Measurements from ENCODE around the gene GAS7. TPM values are rescaled to one million over a fixed set of nuclear protein-coding genes. Genes with fewer than 3 reads are reported as not detected.

The GAS7 gene
- 100 to 1,000 TPM in 1 of 5 donors, 10 to 100 TPM in 4; 24.5 to 185 (median 42.9) TPM for total RNA-seq
- polyA plus RNA-seq = 10 to 100 TPM in 1 of 3 donors, 1 to 10 TPM in 2; 4.1 to 21.2 (median 9.0) TPM
- long read RNA-seq, donor 1, full-length matches to known transcripts = 3 of 3 reads
- long read RNA-seq, donor 1, partial matches to known transcripts = 0 of 3 reads
- long read RNA-seq, donor 1, other reads (novel, unspliced or antisense) = 0 of 3 reads
- long read RNA-seq, donor 2, full-length matches to known transcripts = 3 of 3 reads
- long read RNA-seq, donor 2, partial matches to known transcripts = 0 of 3 reads
- long read RNA-seq, donor 2, other reads (novel, unspliced or antisense) = 0 of 3 reads
- long read RNA-seq, donor 3, full-length matches to known transcripts = 1 of 1 reads
- long read RNA-seq, donor 3, partial matches to known transcripts = 0 of 1 reads
- long read RNA-seq, donor 3, other reads (novel, unspliced or antisense) = 0 of 1 reads
- long read RNA-seq, donor 4, full-length matches to known transcripts = 1 of 1 reads
- long read RNA-seq, donor 4, partial matches to known transcripts = 0 of 1 reads
- long read RNA-seq, donor 4, other reads (novel, unspliced or antisense) = 0 of 1 reads
- long read RNA-seq, donor 5, full-length matches to known transcripts = 3 of 3 reads
- long read RNA-seq, donor 5, partial matches to known transcripts = 0 of 3 reads
- long read RNA-seq, donor 5, other reads (novel, unspliced or antisense) = 0 of 3 reads
- long read RNA-seq, donor 6, full-length matches to known transcripts = 6 of 6 reads
- long read RNA-seq, donor 6, partial matches to known transcripts = 0 of 6 reads
- long read RNA-seq, donor 6, other reads (novel, unspliced or antisense) = 0 of 6 reads
- long read RNA-seq, donor 7, full-length matches to known transcripts = 5 of 5 reads
- long read RNA-seq, donor 7, partial matches to known transcripts = 0 of 5 reads
- long read RNA-seq, donor 7, other reads (novel, unspliced or antisense) = 0 of 5 reads
- long read RNA-seq, donor 8, partial matches to known transcripts = 0 of 3 reads
- long read RNA-seq, donor 8, other reads (novel, unspliced or antisense) = 0 of 3 reads
- long read RNA-seq, donor 9, partial matches to known transcripts = 0 of 1 reads
- long read RNA-seq, donor 9, other reads (novel, unspliced or antisense) = 0 of 1 reads
- long read RNA-seq, donor 10 = 0 reads

DNA sequence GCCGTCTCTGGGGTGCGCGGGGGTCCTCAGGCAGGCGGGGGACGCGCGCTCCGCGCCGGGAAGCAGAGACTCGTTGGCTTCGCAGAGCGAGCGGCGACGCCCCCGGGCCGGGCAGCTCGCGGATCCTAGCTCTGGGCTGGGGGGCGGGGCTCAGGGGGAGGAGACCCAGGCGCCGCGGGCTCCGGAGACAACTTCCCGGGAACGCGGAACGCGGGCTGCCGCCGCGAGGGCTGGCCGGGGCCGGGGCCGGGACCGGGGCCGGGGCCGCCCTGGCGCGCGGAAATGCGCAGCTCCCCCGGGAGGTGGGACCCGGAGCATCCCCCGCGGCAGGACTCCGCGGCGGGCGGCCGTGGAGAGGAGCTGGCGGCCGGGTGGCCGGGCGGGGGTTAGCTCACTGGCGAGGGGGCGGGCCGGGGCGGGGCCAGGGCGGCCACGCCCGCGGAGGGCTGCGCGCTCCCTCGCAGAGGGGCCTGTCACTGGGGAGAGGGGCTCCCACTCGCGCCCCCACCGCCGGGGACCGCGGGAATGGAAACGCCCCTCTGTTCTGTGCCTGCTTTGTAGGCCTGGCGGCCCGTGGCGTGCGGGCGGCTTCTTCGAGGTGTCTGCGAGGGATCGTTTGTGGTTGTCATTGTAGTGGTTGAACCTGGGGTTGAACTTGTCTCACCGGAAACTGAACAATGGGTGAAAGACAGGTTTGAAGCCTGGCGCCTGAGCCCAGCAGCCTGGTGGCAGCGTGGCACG is at the start of gene GAS7:
TSS of gene GAS7 (minus strand) at position 98 of the 741 bp plus-strand sequence.
- peaks cover 3 to 23% (median 9%) of the 10 kb centered on the region in 4 donors for H3K9me3 ChIP-seq
- peak within 1 kb of the TSS; percentile 56 to 76 (median 64) for H3K4me3 ChIP-seq
- peaks cover 0 to 49% (median 18%) of the 10 kb centered on the region in 3 donors for H3K27me3 ChIP-seq
- peak; percentile 38 to 88 for DNase-seq
- TF ChIP-seq, protein P1, sequence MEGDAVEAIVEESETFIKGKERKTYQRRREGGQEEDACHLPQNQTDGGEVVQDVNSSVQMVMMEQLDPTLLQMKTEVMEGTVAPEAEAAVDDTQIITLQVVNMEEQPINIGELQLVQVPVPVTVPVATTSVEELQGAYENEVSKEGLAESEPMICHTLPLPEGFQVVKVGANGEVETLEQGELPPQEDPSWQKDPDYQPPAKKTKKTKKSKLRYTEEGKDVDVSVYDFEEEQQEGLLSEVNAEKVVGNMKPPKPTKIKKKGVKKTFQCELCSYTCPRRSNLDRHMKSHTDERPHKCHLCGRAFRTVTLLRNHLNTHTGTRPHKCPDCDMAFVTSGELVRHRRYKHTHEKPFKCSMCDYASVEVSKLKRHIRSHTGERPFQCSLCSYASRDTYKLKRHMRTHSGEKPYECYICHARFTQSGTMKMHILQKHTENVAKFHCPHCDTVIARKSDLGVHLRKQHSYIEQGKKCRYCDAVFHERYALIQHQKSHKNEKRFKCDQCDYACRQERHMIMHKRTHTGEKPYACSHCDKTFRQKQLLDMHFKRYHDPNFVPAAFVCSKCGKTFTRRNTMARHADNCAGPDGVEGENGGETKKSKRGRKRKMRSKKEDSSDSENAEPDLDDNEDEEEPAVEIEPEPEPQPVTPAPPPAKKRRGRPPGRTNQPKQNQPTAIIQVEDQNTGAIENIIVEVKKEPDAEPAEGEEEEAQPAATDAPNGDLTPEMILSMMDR (IDR thresholded peaks at IDR 0.05) = no peak
- TF ChIP-seq EP300 (IDR thresholded peaks at IDR 0.05) = no peak
- no peaks in the 10 kb centered on the region for H3K36me3 ChIP-seq
- peaks cover 0 to 25% (median 12%) of the 10 kb centered on the region in 4 donors for H3K4me1 ChIP-seq
- intact Hi-C loops (cut with DNase I; ENCODE audit: low total_unique reads) = no loop called here
- 1 to 6% (median 4%) methylated on average over 33 to 82 of the region's 86 CpGs for WGBS, 5 donors
- peak within 1 kb of the TSS; percentile 26 to 79 (median 49) for H3K27ac ChIP-seq

DNA sequence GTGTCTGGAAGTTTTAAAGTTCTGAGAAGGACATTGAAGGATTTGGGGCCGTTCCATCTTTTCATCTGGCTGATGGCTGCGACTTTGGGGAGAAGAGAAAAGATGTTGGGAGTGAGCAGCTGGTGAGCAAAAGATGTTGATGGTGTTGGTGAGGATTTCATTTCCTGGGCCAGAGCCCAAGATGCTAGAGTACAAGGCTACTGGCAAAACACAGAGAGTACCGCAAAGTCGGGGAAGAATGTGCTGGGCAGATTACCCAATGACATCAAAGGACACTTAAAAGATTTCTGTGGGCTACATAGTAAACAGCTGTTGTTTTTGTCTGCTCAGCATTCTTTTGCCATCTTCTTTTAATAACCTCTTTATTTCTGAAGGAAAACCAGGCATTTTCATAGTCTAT is 49.4 kb upstream of the GAS7 start:
- H3K27me3 ChIP-seq = no peaks in the 10 kb centered on the region
- intact Hi-C loops (cut with DNase I; ENCODE audit: low total_unique reads) = no loop called here
- no peak overlapping the region for H3K27ac ChIP-seq
- H3K9me3 ChIP-seq = peaks cover 0 to 7% (median 0%) of the 10 kb centered on the region in 4 donors
- TF ChIP-seq, protein P1 (IDR thresholded peaks at IDR 0.05) = no peak
- TF ChIP-seq EP300 (IDR thresholded peaks at IDR 0.05) (no peak), POLR2A (IDR thresholded peaks at IDR 0.05) (no peak), POLR2AphosphoS5 (IDR thresholded peaks at IDR 0.05) (no peak)
- no peaks in the 10 kb centered on the region for H3K4me1 ChIP-seq
- no peak for DNase-seq
- WGBS, 5 donors = 55 to 62% (median 57%) methylated on average over 4 of the region's 4 CpGs
- H3K4me3 ChIP-seq = no peak overlapping the region
- no peaks in the 10 kb centered on the region for H3K36me3 ChIP-seq

DNA sequence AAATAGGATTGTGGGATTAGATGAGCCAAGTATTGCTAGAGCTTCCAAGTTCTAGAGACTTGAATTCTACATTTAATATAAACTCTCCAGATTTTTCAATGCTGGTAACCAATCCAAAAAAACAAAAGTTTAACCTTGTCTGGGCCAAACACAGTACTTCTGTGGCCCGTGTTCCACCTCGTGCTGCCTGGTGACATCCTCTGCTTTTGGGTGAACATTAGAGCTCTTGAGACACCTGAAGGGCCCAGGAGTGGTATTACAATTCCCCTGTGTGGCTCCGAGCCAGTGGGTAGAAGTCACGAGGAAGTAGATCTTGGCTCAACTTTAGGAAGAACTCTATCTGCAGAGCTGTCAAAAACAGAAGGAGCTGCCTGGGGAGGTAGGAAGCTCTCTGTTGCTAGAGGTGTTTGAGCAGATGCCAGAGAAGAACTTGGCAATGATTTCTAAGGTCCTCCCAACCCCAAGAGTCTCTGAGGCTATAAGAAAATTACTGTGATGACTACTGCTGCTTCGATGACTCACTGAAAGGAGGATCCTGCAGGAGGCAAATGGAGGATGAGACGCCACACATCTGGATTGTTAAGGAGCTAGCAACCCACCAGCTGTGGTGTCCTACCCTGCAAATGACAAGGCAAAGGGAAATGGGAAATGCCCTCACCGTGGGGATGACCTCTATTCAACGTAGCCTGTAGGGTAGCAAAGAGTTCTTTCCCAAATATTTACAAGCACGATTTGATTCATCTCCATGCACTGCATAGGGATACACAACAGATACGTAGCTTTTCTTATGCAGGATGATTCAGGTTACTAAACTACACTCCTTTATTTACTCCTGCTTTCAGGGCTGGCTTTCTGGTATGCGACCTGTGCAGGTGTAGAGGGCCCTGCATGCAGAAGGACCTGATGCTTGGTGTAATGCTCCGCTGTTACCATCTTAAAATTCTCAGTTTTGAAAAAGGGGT is 45.8 kb upstream of the GAS7 start:
- no peak overlapping the region for H3K27ac ChIP-seq
- 48 to 57% (median 51%) methylated on average over 12 of the region's 12 CpGs for WGBS, 5 donors
- H3K9me3 ChIP-seq = peaks cover 0 to 7% (median 0%) of the 10 kb centered on the region in 4 donors
- TF ChIP-seq POLR2AphosphoS5 (IDR thresholded peaks at IDR 0.05) = no peak
- no peak for TF ChIP-seq EP300 (IDR thresholded peaks at IDR 0.05)
- no peak for TF ChIP-seq POLR2A (IDR thresholded peaks at IDR 0.05)
- TF ChIP-seq, protein P1 (IDR thresholded peaks at IDR 0.05) = no peak
- H3K36me3 ChIP-seq = no peaks in the 10 kb centered on the region
- intact Hi-C loops (cut with DNase I; ENCODE audit: low total_unique reads) = no loop called here
- no peak overlapping the region for H3K4me3 ChIP-seq
- peak in 1 of 2 donors; percentile 69 for DNase-seq
- H3K27me3 ChIP-seq = no peaks in the 10 kb centered on the region
- H3K4me1 ChIP-seq = no peaks in the 10 kb centered on the region

Measured in stomach (tissue), 19 donors.